Posterior cingulate gyrus (tissue), 11 donors: ENCODE results near the gene ZBTB24.

Source experiments
- DNase-seq, 10 donors: peaks; one replicate each; pipeline versions ENCODE4 v3.0.0 to v3.0.0-alpha.2; 2020 to 2021; ENCODE audit warnings: mixed read lengths in 3 of 10
- intact Hi-C: fragments of 100-400 bp; cut with DNase I; formaldehyde crosslinking; loops from one replicate; pipeline ENCODE4 v1.15.1; 2023

The ZBTB24 gene

GRCh38 chr6:109503327-109504224 lies 20.6 kb upstream of the ZBTB24 start:
- no peak for DNase-seq
- intact Hi-C loops = no loop called here

GRCh38 chr6:109498936-109499335 lies 15.9 kb upstream of the ZBTB24 start:
- intact Hi-C loops = no loop called here
- DNase-seq = no peak

GRCh38 chr6:109498052-109498451 lies 15.0 kb upstream of the ZBTB24 start:
- no peak for DNase-seq
- intact Hi-C loops = no loop called here

DNA sequence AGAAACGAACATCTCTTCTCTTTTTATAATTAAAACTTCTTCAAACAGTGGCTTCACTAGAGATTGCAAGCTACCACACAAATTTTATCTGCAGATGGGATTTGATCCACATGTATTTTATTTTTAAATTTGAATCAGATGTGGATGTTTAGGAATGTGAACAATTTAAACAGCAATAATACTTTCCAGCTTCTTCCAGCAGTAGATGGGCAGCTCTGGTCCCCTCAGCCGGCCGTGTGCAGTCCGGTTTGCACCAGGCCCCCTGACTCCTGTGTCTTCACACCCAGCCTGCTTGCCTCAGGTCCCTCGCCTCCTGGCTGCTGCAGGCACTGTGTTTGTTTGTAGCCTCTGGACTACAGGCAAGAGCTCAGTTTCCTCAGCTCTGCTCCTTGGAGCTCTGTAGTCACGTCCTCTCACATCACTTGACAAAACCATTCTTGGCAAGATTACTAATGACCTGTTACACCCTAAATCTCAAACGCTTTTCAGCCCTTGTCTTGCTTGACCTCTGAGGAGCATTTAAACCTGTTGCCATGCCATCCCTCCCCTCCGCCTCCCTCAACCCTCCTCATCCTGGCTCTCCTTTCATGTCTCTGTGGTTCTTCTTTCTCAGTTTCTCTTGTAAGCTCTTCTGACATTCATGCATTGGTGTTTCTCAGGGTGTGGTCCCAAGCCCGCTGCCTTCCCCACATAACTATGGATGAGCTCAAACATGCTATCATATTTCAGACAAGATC lies 13.2 kb upstream of the ZBTB24 start:
- intact Hi-C loops = no loop called here

GRCh38 chr6:109493865-109494264 lies 10.8 kb upstream of the ZBTB24 start:
- DNase-seq = no peak
- intact Hi-C loops = no loop called here

More for the DNA sequence above, 13.2 kb upstream of the ZBTB24 start:
- DNase-seq = no peak

- intact Hi-C loops = no loop called here
- no peak for DNase-seq
Observed at GRCh38 chr6:109491207-109491938, 8.4 kb upstream of the ZBTB24 start.

GRCh38 chr6:109490713-109491112 lies 7.7 kb upstream of the ZBTB24 start:
- intact Hi-C loops = no loop called here
- DNase-seq = no peak

DNA sequence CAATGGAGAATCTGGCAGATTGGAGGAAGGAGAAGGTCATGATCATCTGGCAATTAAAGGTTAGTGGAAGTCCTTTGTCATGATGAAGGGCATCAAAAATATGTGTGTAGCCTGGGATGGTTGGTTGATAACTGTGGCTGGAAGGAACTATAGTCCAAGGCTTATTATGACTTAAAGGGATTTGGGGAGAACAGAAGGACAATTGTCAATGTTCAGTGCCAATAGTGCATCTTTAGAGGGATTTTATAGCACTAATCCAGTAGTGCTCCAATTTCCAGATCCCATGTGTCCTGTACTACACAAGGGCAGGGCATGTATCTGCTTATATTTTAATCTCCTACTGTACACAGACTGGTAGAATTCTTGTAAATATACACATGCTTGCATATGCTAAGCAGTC lies 5.0 kb upstream of the ZBTB24 start:
- DNase-seq = no peak
- intact Hi-C loops = no loop called here

DNA sequence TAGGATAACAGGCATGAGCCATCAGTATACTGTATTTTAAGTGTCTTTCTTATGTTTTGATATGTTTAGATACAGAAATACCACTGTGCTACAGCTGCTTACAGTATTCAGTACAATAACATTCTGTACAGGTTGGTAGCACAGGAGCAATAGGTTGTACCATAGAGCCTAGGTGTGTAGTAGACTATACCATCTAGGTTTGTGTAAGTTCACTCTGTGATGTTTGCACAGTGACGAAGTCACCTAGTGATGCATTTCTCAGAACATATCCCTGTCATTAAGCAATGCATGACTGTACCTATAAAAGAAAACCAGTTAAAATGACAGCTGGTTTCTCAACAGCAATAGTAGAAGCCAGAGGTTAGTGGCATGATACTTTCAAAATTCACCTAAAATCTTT lies 3.0 kb upstream of the ZBTB24 start:
- DNase-seq = no peak
- intact Hi-C loops = no loop called here

DNA sequence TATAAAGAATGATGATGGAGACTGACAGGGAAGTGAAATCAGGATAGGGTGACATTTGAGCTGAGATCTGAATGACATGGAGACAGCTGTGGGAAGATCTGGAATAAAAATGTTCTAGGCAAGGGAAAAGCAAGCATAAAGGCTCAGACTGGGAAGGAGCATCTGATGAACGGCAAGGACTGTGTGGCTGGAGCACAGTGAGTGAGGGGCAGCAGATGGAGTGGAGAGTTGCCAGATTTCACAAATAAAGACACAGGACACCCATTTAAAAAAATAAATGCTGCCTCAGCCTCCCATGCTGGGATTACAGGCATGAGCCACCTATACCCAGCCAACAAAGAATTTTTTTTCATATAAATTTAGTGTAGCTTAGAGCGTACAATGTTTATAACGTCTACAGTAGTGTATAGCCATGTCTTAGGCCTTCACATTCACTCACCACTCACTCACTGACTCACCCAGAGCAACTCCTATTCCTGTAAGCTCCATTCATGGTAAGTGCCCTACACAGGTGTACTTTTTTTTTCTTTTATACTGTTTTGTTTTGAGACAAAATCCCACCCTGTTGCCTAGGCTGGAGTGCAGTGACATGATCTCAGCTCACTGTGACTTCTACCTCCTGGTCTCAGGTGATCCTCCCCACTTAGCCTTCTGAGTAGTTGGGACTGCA lies 2.4 kb upstream of the ZBTB24 start:
- DNase-seq = no peak
- intact Hi-C loops = no loop called here

- intact Hi-C loops = no loop called here
- DNase-seq = no peak
Observed at GRCh38 chr6:109484122-109484521, 1.1 kb upstream of the ZBTB24 start.

- no peak for DNase-seq
- intact Hi-C loops = loop anchor here (2.0 kb wide), 1 partner anchor 43 kb away; the partner anchor contains the start of genes PPIL6 and SMPD2
Observed at GRCh38 chr6:109483735-109484057, 677 bp upstream of the ZBTB24 start.

DNA sequence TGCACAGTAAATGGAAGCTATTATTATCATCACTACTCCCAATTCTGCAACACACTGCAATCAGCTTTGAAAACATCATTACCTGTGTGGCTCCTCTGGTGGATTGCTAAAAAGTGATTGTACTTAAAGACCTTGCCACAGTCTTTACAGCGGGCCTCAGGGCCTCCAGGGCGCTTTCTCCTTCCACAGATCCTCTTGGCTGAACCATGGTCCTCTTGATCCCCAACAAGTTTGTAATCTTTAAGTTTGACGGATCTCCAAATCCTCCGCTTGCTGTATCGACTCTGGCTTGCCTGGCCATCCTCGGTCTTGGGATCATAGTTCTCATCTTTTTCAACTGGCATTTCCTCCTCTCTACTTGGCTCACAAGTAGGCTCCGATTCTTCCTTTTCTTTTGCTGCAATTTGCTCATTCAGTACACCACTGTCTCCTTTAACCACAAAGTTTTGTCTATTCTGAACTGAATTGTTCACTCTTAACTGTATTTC lies 2.0 kb downstream of the ZBTB24 start:
- intact Hi-C loops = no loop called here
- DNase-seq = no peak

- intact Hi-C loops = no loop called here
- no peak for DNase-seq
Observed at GRCh38 chr6:109478841-109479624, 4.0 kb downstream of the ZBTB24 start.

DNA sequence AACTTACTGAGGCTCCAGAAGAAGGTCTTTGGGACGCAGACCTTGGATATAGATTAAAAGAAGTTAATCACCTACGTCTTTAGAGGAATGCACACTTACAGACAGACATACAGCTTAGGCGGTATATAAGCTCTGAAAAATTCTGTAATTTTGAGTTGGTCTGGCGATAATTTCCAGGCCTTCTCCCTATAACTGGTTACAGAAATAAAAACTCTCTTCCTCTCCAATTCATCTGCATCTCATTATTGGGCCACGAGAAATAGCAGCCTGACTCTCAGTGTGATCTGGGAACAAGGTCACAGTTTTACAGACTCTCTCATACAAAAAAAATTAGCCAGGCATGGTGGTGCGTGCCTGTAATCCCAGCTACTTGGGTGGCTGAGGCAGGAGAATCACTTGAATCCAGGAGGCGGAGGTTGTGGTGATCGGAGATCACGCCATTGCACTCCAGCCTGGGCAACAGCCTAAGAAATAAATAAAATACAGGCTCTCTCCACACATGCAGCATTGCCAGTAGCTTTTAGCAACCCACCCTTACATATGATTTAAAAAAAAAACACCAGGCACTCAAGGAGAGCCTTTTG lies 4.7 kb downstream of the ZBTB24 start:
- no peak for DNase-seq
- intact Hi-C loops = no loop called here

DNA sequence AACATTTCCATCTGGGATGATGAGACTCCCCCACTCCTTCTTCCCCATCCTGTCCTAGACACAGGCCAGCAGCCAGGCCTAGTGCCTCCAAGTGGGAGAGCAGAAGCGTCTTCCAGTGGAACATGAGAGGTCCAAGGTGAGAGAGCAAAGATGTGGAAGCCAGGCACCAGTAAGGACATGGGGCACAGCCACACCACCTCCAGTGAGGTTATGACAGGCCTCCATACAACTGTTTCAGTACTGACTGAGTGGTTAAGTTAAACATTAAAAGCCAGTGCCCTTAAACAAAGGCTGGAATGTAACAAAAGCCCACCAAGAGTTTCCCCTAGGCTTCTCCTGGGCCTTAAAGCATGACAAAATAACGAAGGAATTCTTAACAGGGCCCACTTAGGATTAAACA lies 5.3 kb downstream of the ZBTB24 start:
- no peak for DNase-seq
- intact Hi-C loops = no loop called here

DNA sequence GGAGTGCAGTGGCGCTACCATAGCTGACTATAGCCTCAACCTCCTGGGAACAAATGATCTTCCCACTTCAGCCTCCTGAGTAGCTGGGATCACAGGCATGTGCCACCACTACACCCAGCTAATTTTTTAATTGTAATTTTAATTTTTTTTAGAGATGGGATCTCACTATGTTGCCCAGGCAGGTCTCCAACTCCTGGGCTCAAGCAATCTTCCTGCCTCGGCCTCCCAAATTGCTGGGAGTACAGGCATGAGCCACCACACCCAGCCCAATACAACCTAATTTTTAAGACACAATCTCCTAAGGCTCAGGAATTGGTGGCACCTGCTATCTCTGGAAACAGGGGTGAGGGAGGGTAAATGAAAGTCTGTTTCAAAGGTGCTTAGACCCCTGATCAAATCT lies 5.8 kb downstream of the ZBTB24 start:
- intact Hi-C loops = no loop called here
- no peak for DNase-seq

- intact Hi-C loops = no loop called here
- no peak for DNase-seq
Observed at GRCh38 chr6:109475625-109476024, 7.4 kb downstream of the ZBTB24 start.

DNA sequence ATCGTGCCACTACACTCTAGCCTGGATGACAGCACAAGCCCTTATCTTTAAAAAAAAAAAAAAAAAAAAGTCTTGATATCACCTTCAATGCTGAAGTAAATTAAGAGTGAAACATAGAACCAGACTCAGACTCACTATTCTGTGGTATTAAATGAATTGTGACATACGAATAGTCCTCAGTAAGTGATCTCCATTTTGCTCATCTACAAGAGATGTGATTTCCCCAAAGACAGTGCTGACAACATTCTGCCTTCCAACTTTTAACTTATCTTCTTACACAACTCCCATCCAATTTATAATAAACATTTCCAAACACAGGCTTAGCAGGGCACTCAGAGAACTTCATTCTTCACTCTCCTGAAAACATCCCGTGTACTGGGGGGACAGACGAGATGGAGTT lies 8.0 kb downstream of the ZBTB24 start:
- intact Hi-C loops = no loop called here
- no peak for DNase-seq
